OCI-LY7 (cell line): Measurements from ENCODE around the gene SEMA5A.

Source experiments
- EZH2phosphoT487 ChIP-seq: fragments of 200-600 bp; sonication (generic); IDR thresholded peaks from 2 replicates; pipeline ENCODE4 v1.6.1; 2018; ENCODE audit warnings: low read depth, borderline replicate concordance, mild to moderate bottlenecking, mixed run types, antibody characterized with exemption, low read length, moderate library complexity, mixed read lengths
- TF ChIP-seq, protein P1 (sequence below): fragments of 200-600 bp; sonication (generic); conservative IDR thresholded peaks from 2 replicates; pipeline ENCODE4 v1.5.1; 2014; ENCODE audit warnings: mild to moderate bottlenecking, antibody characterized with exemption, low read length, moderate library complexity, mixed read lengths

- TF ChIP-seq, protein P1, sequence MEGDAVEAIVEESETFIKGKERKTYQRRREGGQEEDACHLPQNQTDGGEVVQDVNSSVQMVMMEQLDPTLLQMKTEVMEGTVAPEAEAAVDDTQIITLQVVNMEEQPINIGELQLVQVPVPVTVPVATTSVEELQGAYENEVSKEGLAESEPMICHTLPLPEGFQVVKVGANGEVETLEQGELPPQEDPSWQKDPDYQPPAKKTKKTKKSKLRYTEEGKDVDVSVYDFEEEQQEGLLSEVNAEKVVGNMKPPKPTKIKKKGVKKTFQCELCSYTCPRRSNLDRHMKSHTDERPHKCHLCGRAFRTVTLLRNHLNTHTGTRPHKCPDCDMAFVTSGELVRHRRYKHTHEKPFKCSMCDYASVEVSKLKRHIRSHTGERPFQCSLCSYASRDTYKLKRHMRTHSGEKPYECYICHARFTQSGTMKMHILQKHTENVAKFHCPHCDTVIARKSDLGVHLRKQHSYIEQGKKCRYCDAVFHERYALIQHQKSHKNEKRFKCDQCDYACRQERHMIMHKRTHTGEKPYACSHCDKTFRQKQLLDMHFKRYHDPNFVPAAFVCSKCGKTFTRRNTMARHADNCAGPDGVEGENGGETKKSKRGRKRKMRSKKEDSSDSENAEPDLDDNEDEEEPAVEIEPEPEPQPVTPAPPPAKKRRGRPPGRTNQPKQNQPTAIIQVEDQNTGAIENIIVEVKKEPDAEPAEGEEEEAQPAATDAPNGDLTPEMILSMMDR = no peak
- TF ChIP-seq EZH2phosphoT487 = no peak
These were observed 305.4 kb downstream of the SEMA5A start for GRCh38 chr5:9240431-9240830.
